ENCODE measurements around the gene CDK8.

CDK8 gene

GRCh38 chr13:26412936-26413716, 159.2 kb downstream of the CDK8 start:
- Histone ChIP-seq H3K4me2 (ENCODE audit: low read depth, low read length, poor library complexity, severe bottlenecking) (no peak overlapping the region), H4K20me1 (ENCODE audit: low read depth, low read length) (no peaks in the 10 kb centered on the region), H3K9me3 (ENCODE audit: insufficient read depth, low read length) (no peaks in the 10 kb centered on the region), H3K27ac (ENCODE audit: low read depth, low read length) (no peak overlapping the region), H3K4me3 (ENCODE audit: insufficient read depth, low read length, poor library complexity, severe bottlenecking) (no peak overlapping the region), H3K27me3 (ENCODE audit: low read length) (no peaks in the 10 kb centered on the region), H3K36me3 (ENCODE audit: low read length) (no peaks in the 10 kb centered on the region), H3F3A (ENCODE audit: insufficient read depth) (no peaks in the 10 kb centered on the region), H3K79me2 (ENCODE audit: insufficient read depth, low read length) (no peaks in the 10 kb centered on the region), H2AFZ (ENCODE audit: low read depth, low read length, severe bottlenecking) (no peak overlapping the region), H3K9me2 (replicated peaks; ENCODE audit: insufficient read depth, low read length) (no peaks in the 10 kb centered on the region), H3K9ac (ENCODE audit: low read length) (no peak overlapping the region)
- TF ChIP-seq, protein P1, sequence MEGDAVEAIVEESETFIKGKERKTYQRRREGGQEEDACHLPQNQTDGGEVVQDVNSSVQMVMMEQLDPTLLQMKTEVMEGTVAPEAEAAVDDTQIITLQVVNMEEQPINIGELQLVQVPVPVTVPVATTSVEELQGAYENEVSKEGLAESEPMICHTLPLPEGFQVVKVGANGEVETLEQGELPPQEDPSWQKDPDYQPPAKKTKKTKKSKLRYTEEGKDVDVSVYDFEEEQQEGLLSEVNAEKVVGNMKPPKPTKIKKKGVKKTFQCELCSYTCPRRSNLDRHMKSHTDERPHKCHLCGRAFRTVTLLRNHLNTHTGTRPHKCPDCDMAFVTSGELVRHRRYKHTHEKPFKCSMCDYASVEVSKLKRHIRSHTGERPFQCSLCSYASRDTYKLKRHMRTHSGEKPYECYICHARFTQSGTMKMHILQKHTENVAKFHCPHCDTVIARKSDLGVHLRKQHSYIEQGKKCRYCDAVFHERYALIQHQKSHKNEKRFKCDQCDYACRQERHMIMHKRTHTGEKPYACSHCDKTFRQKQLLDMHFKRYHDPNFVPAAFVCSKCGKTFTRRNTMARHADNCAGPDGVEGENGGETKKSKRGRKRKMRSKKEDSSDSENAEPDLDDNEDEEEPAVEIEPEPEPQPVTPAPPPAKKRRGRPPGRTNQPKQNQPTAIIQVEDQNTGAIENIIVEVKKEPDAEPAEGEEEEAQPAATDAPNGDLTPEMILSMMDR (IDR thresholded peaks at IDR 0.05; ENCODE audit: insufficient read depth, low read length, poor library complexity, severe bottlenecking) = no peak
- TF ChIP-seq EZH2phosphoT487 (conservative IDR thresholded peaks at IDR 0.05; ENCODE audit: low read length) = no peak

GRCh38 chr13:26420282-26420960, 166.5 kb downstream of the CDK8 start:
- no peaks in the 10 kb centered on the region for H3K9me3 ChIP-seq (ENCODE audit: insufficient read depth, low read length)
- H3K4me2 ChIP-seq (ENCODE audit: low read depth, low read length, poor library complexity, severe bottlenecking) = no peak overlapping the region
- H3K79me2 ChIP-seq (ENCODE audit: insufficient read depth, low read length) = no peaks in the 10 kb centered on the region
- TF ChIP-seq, protein P1 (IDR thresholded peaks at IDR 0.05; ENCODE audit: insufficient read depth, low read length, poor library complexity, severe bottlenecking) = no peak
- no peak for TF ChIP-seq EZH2phosphoT487 (conservative IDR thresholded peaks at IDR 0.05; ENCODE audit: low read length)
- no peaks in the 10 kb centered on the region for H3K36me3 ChIP-seq (ENCODE audit: low read length)
- H3K9me2 ChIP-seq (replicated peaks; ENCODE audit: insufficient read depth, low read length) = no peaks in the 10 kb centered on the region
- H2AFZ ChIP-seq (ENCODE audit: low read depth, low read length, severe bottlenecking) = no peak overlapping the region
- no peak overlapping the region for H3K27ac ChIP-seq (ENCODE audit: low read depth, low read length)
- no peaks in the 10 kb centered on the region for H3F3A ChIP-seq (ENCODE audit: insufficient read depth)
- no peak overlapping the region for H3K4me3 ChIP-seq (ENCODE audit: insufficient read depth, low read length, poor library complexity, severe bottlenecking)
- H3K27me3 ChIP-seq (ENCODE audit: low read length) = no peaks in the 10 kb centered on the region
- no peaks in the 10 kb centered on the region for H4K20me1 ChIP-seq (ENCODE audit: low read depth, low read length)
- H3K9ac ChIP-seq (ENCODE audit: low read length) = no peak overlapping the region

DNA sequence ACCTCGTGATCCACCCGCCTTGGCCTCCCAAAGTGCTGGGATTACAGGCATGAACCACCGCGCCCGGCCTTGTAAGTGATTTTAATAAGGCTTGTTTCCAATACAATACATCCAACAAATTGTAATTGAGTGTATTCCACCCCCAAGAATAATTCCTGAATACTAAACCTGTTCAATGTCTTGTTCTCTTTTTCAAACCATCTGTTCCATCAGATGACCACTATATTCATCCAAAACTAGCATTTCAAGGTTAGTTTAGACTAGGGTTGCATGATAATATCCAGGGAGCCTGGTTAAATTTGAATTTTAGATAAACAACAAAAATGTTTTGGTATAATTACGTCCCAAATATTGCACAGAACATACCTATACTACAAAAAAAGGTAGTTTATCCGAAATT, 168.1 kb downstream of the CDK8 start:
- Histone ChIP-seq H3K4me2 (ENCODE audit: low read depth, low read length, poor library complexity, severe bottlenecking) (no peak overlapping the region), H3K79me2 (ENCODE audit: insufficient read depth, low read length) (no peaks in the 10 kb centered on the region), H3K9ac (ENCODE audit: low read length) (no peak overlapping the region), H3K36me3 (ENCODE audit: low read length) (no peaks in the 10 kb centered on the region), H3K27me3 (ENCODE audit: low read length) (no peaks in the 10 kb centered on the region), H4K20me1 (ENCODE audit: low read depth, low read length) (no peaks in the 10 kb centered on the region), H2AFZ (ENCODE audit: low read depth, low read length, severe bottlenecking) (no peak overlapping the region), H3K4me3 (ENCODE audit: insufficient read depth, low read length, poor library complexity, severe bottlenecking) (no peak overlapping the region), H3K9me3 (ENCODE audit: insufficient read depth, low read length) (no peaks in the 10 kb centered on the region), H3F3A (ENCODE audit: insufficient read depth) (no peaks in the 10 kb centered on the region), H3K27ac (ENCODE audit: low read depth, low read length) (no peak overlapping the region), H3K9me2 (replicated peaks; ENCODE audit: insufficient read depth, low read length) (no peaks in the 10 kb centered on the region)
- TF ChIP-seq EZH2phosphoT487 (conservative IDR thresholded peaks at IDR 0.05; ENCODE audit: low read length) = no peak
- TF ChIP-seq, protein P1 (IDR thresholded peaks at IDR 0.05; ENCODE audit: insufficient read depth, low read length, poor library complexity, severe bottlenecking) = no peak
